IMR-90 (cell line): ENCODE results near the gene HECTD1. TPM values are rescaled to one million over a fixed set of nuclear protein-coding genes. Genes with fewer than 3 reads are reported as not detected.
"Not testable (repeated sequence)": the region's sequence is repeated elsewhere in the genome, so short reads cannot be mapped to it uniquely, and the experiment has no call there.

Experiments
- ATAC-seq: fragments of 200-7000 bp; cut with Tn5 transposase; 2 replicates; pipeline ENCODE4 v1.9.1; 2020; ENCODE audit warnings: low read depth, mild to moderate bottlenecking, moderate library complexity
- BruUV-seq: library from RNA; stranded (reverse); fragments of 400-500 nt; replicated peaks from 2 replicates; lab custom pipeline; 2021; lab: Mats Ljungman, UMichigan
- CTCF ChIA-PET: fragments of 300-600 bp; formaldehyde crosslinking; extraction: SDS; loops from one replicate; lab custom pipeline; 2021; ENCODE audit warnings: antibody characterized with exemption; lab: Yijun Ruan, JAX
- POLR2A ChIA-PET: fragments of 300-600 bp; sonication (Branson Sonifier 250); formaldehyde crosslinking; loops from one replicate; lab custom pipeline; 2022; ENCODE audit warnings: antibody characterized with exemption; ENCODE audit not compliant: unreplicated experiment; lab: Charles Lee
- DNase-seq: peaks from one replicate; pipeline ENCODE4 v3.0.0; 2013
- H2AFZ ChIP-seq: replicated peaks from 2 replicates; pipeline ENCODE3; 2013; ENCODE audit warnings: low read length, mild to moderate bottlenecking; ENCODE audit not compliant: poor library complexity
- H2AK5ac ChIP-seq: 2 replicates; pipeline ENCODE4 v1.6.1; 2013; ENCODE audit warnings: low read depth, low read length, inconsistent platforms
- H2AK9ac ChIP-seq: replicated peaks from 2 replicates; pipeline ENCODE3; 2013; ENCODE audit warnings: mild to moderate bottlenecking, low read depth, low read length, moderate library complexity; ENCODE audit not compliant: poor library complexity
- H2BK120ac ChIP-seq: 2 replicates; pipeline ENCODE4 v1.6.1; 2013; ENCODE audit warnings: low read depth, low read length, inconsistent platforms
- H2BK15ac ChIP-seq: 3 replicates; pipeline ENCODE4 v1.6.1; 2013; ENCODE audit warnings: low read depth, low read length, inconsistent platforms
- H2BK20ac ChIP-seq: 2 replicates; pipeline ENCODE4 v1.6.1; 2013; ENCODE audit warnings: low read depth, mild to moderate bottlenecking, inconsistent platforms, low read length, moderate library complexity
- H2BK5ac ChIP-seq: 2 replicates; pipeline ENCODE4 v1.6.1; 2013; ENCODE audit warnings: mild to moderate bottlenecking, low read depth, low read length, inconsistent platforms; ENCODE audit not compliant: poor library complexity, severe bottlenecking
- H3K14ac ChIP-seq: replicated peaks from 2 replicates; pipeline ENCODE4 v1.6.1; 2013; ENCODE audit warnings: low read depth, low read length, inconsistent platforms
- H3K18ac ChIP-seq: 2 replicates; pipeline ENCODE4 v1.6.1; 2013; ENCODE audit warnings: low read depth, low read length, control low read depth
- H3K23ac ChIP-seq: 2 replicates; pipeline ENCODE4 v1.6.1; 2013; ENCODE audit warnings: low read depth, low read length, inconsistent platforms
- H3K27ac ChIP-seq: 2 replicates; pipeline ENCODE4 v1.5.1; 2013; ENCODE audit warnings: mild to moderate bottlenecking, control low read depth, low read length; ENCODE audit not compliant: insufficient read depth
- H3K27me3 ChIP-seq: 2 replicates; pipeline ENCODE4 v1.6.1; 2013; ENCODE audit warnings: low read length; ENCODE audit not compliant: control insufficient read depth, insufficient read depth
- H3K36me3 ChIP-seq: 2 replicates; pipeline ENCODE4 v1.6.1; 2013; ENCODE audit warnings: low read length, mixed read lengths; ENCODE audit not compliant: control insufficient read depth, insufficient read depth
- H3K4ac ChIP-seq: 2 replicates; pipeline ENCODE4 v1.6.1; 2013; ENCODE audit warnings: low read depth, low read length, inconsistent platforms
- H3K4me1 ChIP-seq: 2 replicates; pipeline ENCODE4 v1.6.1; 2013; ENCODE audit warnings: low read length, mixed read lengths; ENCODE audit not compliant: control insufficient read depth, insufficient read depth
- H3K4me2 ChIP-seq: 2 replicates; pipeline ENCODE4 v1.6.1; 2013; ENCODE audit warnings: low read depth, mild to moderate bottlenecking, control low read depth, low read length, moderate library complexity
- H3K4me3 ChIP-seq: 2 replicates; pipeline ENCODE4 v1.5.1; 2013; ENCODE audit warnings: low read depth, mild to moderate bottlenecking, control low read depth, low read length, moderate library complexity; ENCODE audit not compliant: insufficient read depth
- H3K56ac ChIP-seq: 2 replicates; pipeline ENCODE4 v1.6.1; 2013; ENCODE audit warnings: low read length, inconsistent platforms; ENCODE audit not compliant: insufficient read depth; ENCODE audit errors: extremely low read depth
- H3K79me1 ChIP-seq, 2 experiments: 2 replicates each; pipeline ENCODE4 v1.6.1; 2013; ENCODE audit warnings: low read length in 2 of 2, inconsistent platforms in 1 of 2, low read depth in 1 of 2
- H3K9ac ChIP-seq: 2 replicates; pipeline ENCODE4 v1.6.1; 2013; ENCODE audit warnings: low read depth, low read length, control low read depth
- H3K9me1 ChIP-seq: 2 replicates; pipeline ENCODE4 v1.6.1; 2013; ENCODE audit warnings: low read length, inconsistent platforms; ENCODE audit not compliant: insufficient read depth
- H3K9me3 ChIP-seq: 2 replicates; pipeline ENCODE4 v1.6.1; 2013; ENCODE audit warnings: low read length; ENCODE audit not compliant: control insufficient read depth, insufficient read depth
- H4K20me1 ChIP-seq: 2 replicates; pipeline ENCODE4 v1.6.1; 2013; ENCODE audit warnings: low read length, inconsistent platforms; ENCODE audit not compliant: insufficient read depth
- H4K5ac ChIP-seq: 2 replicates; pipeline ENCODE4 v1.6.1; 2013; ENCODE audit warnings: mild to moderate bottlenecking, low read depth, low read length, control low read depth
- H4K8ac ChIP-seq, 2 experiments: 2 replicates each; pipeline ENCODE4 v1.6.1; 2013; ENCODE audit warnings: low read depth in 2 of 2, low read length in 2 of 2, control low read depth in 1 of 2, inconsistent platforms in 1 of 2
- H4K91ac ChIP-seq: 2 replicates; pipeline ENCODE4 v1.6.1; 2013; ENCODE audit warnings: low read depth, low read length, inconsistent platforms; ENCODE audit not compliant: insufficient read depth
- WGBS, 2 experiments: methylation state at CpG; one replicate each; pipeline versions ENCODE4 v1.1.5 to v1.1.7; 2013; ENCODE audit warnings: missing lambda C conversion rate in 2 of 2; ENCODE audit not compliant: insufficient read length in 1 of 2; ENCODE audit errors: extremely low coverage in 2 of 2; 5-methylcytosine and 5-hydroxymethylcytosine counted together
- dilution Hi-C: fragments of 300-500 bp; cut with HindIII; formaldehyde crosslinking; loops from one replicate; pipeline ENCODE4 v1.14.3; 2018; ENCODE audit warnings: low sequenced_read_pairs; ENCODE audit not compliant: unreplicated experiment
- in situ Hi-C: fragments of 300-500 bp; cut with MboI; formaldehyde crosslinking; loops from 3 replicates; pipeline ENCODE4 v1.14.3; 2019; ENCODE audit warnings: low sequenced_read_pairs, inconsistent platforms, mixed read lengths
- intact Hi-C: fragments of 100-400 bp; cut with micrococcal nuclease; formaldehyde crosslinking; loops from 2 replicates; pipeline ENCODE4 v1.10.0; 2022
- polyA plus RNA-seq, 3 experiments: library from polyadenylated mRNA; depleted of rRNA; stranded (reverse); fragments of >200 nt; gene quantifications; 2 replicates each; pipeline ENCODE4 v1.2.3, GENCODE V29; 2012; ENCODE audit warnings: low replicate concordance in 1 of 3
- total RNA-seq: library from RNA; depleted of rRNA; stranded (reverse); fragments of >200 nt; gene quantifications from 2 replicates; pipeline ENCODE4 v1.2.3, GENCODE V29; 2012

Gene HECTD1
- total and polyA plus RNA-seq, 2 of the 4 experiments (the other 2 are of a cell fraction) = 48.5 to 228 TPM

DNA sequence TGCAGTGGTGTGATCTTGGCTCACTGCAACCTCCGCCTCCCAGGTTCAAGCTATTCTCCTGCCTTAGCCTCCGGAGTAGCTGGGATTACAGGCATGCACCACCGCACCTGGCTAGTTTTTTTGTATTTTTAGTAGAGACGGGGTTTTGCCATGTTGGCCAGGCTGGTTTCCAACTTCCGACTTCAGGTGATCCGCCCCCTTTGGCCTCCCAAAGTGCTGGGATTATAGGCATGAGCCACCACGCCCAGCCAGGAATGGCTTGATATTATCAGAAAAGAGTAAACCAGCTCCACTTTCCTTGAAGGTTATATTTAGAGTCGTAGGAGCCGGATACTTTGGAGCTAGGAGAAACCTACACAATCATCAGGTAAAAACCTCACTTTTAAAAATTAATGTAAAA is 121.1 kb downstream of the HECTD1 start:
- H3K36me3 ChIP-seq, H4K91ac ChIP-seq, H4K8ac ChIP-seq, H2AK9ac ChIP-seq, H2BK120ac ChIP-seq, H3K4ac ChIP-seq, dilution Hi-C loops, CTCF ChIA-PET, H3K9me1 ChIP-seq, H4K5ac ChIP-seq, H3K79me1 ChIP-seq, H3K14ac ChIP-seq, H3K27ac ChIP-seq, ATAC-seq, H3K56ac ChIP-seq, H3K4me3 ChIP-seq, H2AFZ ChIP-seq, BruUV-seq, DNase-seq, in situ Hi-C loops, H3K27me3 ChIP-seq, H2BK5ac ChIP-seq, H3K4me2 ChIP-seq, H3K9ac ChIP-seq, H2BK20ac ChIP-seq, H3K23ac ChIP-seq, H3K18ac ChIP-seq, POLR2A ChIA-PET, H4K20me1 ChIP-seq, intact Hi-C loops, H2AK5ac ChIP-seq, H2BK15ac ChIP-seq, H3K9me3 ChIP-seq: not testable (repeated sequence)
- 92% methylated on average over 2 of the region's 9 CpGs; no CpG with 5 or more reads in 1 of the 2 experiments for WGBS, 2 experiments
- peaks cover 13% of the 10 kb centered on the region for H3K4me1 ChIP-seq
